GM20000 (cell line): ENCODE results near the gene GYG1.

Experiments
- DNase-seq: peaks from one replicate; pipeline ENCODE4 v3.0.0; 2012; ENCODE audit warnings: low spot score
- TF ChIP-seq, protein P1 (sequence below): IDR thresholded peaks from 2 replicates; pipeline ENCODE4 v1.5.1; 2012; ENCODE audit warnings: mild to moderate bottlenecking, control low read depth; ENCODE audit errors: extremely low read depth, missing control alignments

GYG1 gene

DNA sequence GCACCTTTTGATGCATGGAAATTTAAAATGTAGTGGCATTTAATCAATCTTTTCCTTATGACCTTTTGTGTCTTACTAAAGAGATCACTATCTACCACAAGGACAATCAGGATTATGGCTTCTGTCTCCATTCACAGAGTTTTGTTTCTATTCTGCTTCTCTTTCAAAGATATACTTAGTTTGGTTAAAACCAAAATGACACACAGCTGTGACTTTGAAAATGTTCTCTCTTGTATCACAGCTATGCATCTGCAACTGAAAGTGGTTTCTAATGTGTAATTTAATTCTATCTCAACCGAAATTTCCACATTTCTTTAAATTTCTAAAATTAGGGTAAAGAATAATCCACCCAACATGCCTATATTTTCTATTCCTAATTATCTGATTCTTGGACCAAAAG, 67.3 kb downstream of the GYG1 start:
- TF ChIP-seq, protein P1, sequence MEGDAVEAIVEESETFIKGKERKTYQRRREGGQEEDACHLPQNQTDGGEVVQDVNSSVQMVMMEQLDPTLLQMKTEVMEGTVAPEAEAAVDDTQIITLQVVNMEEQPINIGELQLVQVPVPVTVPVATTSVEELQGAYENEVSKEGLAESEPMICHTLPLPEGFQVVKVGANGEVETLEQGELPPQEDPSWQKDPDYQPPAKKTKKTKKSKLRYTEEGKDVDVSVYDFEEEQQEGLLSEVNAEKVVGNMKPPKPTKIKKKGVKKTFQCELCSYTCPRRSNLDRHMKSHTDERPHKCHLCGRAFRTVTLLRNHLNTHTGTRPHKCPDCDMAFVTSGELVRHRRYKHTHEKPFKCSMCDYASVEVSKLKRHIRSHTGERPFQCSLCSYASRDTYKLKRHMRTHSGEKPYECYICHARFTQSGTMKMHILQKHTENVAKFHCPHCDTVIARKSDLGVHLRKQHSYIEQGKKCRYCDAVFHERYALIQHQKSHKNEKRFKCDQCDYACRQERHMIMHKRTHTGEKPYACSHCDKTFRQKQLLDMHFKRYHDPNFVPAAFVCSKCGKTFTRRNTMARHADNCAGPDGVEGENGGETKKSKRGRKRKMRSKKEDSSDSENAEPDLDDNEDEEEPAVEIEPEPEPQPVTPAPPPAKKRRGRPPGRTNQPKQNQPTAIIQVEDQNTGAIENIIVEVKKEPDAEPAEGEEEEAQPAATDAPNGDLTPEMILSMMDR: no peak

DNA sequence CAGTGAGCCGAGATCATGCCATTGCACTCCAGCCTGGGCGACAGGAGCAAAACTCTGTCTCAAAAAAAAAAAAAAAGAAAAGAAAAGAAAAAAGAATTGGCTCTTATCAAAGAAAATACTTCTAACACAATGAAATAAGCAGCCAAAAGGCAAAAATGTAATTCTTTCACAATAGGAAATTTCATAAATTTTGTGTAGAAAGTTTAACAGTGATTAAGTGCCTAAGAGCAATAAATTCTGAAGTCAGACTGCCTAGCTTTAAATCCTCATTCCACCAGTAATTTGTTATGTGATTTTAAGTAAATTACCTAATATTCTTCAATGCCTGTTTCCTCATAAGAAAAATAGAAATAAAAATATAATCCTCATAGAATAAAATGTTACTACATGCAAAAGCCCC, 70.4 kb downstream of the GYG1 start:
- TF ChIP-seq, protein P1: no peak
- no peak for DNase-seq

More for the DNA sequence above, 67.3 kb downstream of the GYG1 start:
- DNase-seq: peak; percentile 11

DNA sequence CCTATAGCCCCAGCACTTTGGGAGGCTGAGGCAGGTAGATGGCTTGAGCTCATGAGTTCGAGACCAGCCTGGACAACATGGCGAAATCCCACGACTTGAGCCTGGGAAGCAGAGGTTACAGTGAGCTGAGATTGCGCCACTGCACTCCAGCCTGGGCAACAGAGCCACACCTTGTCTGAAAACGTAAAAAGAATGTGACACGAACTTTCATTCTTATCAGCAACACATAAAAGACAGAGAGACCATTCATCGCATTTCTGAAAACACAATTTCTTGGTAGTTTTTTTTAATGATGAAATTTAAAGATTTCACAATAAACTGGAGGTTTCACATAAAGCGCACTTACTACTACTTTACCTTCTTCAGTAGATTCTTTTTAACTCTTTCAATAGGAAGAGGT, 76.5 kb downstream of the GYG1 start:
- DNase-seq: no peak

More for the DNA sequence above, 76.5 kb downstream of the GYG1 start:
- TF ChIP-seq, protein P1: no peak
